GM23338 (cell line): ENCODE measurements around the gene SUSD4. TPM values are rescaled to one million over a fixed set of nuclear protein-coding genes. Genes with fewer than 3 reads are reported as not detected.

Experiments used
- ETS1 ChIP-seq: IDR thresholded peaks from 2 replicates; pipeline ENCODE4 v1.6.1; 2016; ENCODE audit warnings: antibody characterized with exemption
- REST ChIP-seq: IDR thresholded peaks from one replicate; pipeline ENCODE4 v1.6.1; 2018; ENCODE audit warnings: antibody characterized with exemption; ENCODE audit not compliant: unreplicated experiment
- ZNF462 ChIP-seq: fragments of 250-450 bp; sonication (Bioruptor Pico); IDR thresholded peaks from 2 replicates; pipeline ENCODE4 v1.5.0; 2020; ENCODE audit warnings: mild to moderate bottlenecking, moderate library complexity
- polyA plus RNA-seq: library from polyadenylated mRNA; unstranded; fragments of >200 nt; fragmentation: Nextera tagmentation; extraction: Ambion mirVana; gene quantifications from 2 replicates; pipeline ENCODE4 v1.2.1, GENCODE V29; 2016
- total RNA-seq: library from RNA; depleted of rRNA; stranded (reverse); fragments of >200 nt; shearing (Covaris generic); gene quantifications from 2 replicates; pipeline ENCODE4 v1.2.3, GENCODE V29; 2014

SUSD4 gene
- total and polyA plus RNA-seq, 2 experiments from 2014 or later, result 2.3 to 3.6 TPM

- TF ChIP-seq ZNF462 (CRISPR knock-in tag) (no peak), ETS1 (no peak), REST (no peak)
Observed at GRCh38 chr1:223271085-223271781, 92.7 kb downstream of the SUSD4 start (continued).
